HG02840 (cell line): Measurements from ENCODE around the gene LRRC58.
"Not testable (repeated sequence)": the region's sequence is repeated elsewhere in the genome, so short reads cannot be mapped to it uniquely, and the experiment has no call there.

Source experiments
- ATAC-seq: cut with Tn5 transposase; IDR thresholded peaks from one replicate; pipeline ENCODE4 v1.9.1; 2021; ENCODE audit warnings: mild to moderate bottlenecking, moderate library complexity, moderate number of reproducible peaks; ENCODE audit not compliant: unreplicated experiment, low FRiP score

Gene LRRC58

DNA sequence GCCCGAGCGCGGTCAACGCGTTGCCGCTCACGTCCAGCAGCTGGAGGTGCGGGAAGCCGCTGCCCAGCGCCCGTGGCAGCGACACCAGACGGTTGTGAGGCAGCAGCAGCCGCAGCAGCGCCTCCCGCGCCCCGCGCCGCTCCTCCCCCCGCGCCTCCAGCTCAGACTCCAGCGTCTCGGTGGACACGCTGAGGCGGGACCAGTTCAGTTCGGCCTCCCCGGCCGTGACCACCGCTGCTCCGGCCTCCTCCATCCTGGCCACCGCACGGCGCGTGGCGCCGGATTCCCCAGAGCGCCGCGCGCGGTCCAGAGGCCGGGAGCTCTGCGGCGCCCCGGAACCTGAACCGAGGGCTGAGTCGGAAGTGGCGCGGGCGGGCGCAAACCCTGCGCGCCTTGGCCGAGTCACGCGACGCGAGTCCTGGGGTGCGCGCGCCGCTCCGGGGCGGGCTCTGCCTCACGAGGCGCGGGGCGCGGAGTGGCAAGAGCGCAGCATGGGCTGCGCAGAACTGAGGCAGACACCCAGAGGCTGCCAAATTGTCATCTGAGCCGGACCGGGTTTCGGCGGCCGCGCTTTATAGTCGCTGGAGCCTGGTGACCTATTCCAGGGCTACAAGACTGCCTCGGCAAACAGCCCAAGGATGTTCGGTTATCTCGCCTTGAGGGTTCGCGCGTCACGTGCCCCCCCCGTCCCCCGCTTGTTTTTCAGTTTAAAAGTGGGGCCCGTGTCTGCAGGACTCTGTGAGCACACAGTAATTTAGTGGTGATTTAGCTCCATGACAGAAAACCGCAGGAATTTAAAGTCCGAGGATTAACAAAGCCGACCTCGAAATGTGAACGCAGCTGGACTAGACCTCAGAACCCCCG, at the start of gene LRRC58:
LRRC58 (minus strand) TSS at position 364 of the 864 bp plus-strand sequence; CDS start at position 253, 111 bp downstream.
- ATAC-seq, result peak; percentile 85

- ATAC-seq, result no peak
Measured at GRCh38 chr3:120396469-120396868, 47.3 kb upstream of the LRRC58 start.

GRCh38 chr3:120394347-120394746, 45.2 kb upstream of the LRRC58 start:
- ATAC-seq, result no peak

DNA sequence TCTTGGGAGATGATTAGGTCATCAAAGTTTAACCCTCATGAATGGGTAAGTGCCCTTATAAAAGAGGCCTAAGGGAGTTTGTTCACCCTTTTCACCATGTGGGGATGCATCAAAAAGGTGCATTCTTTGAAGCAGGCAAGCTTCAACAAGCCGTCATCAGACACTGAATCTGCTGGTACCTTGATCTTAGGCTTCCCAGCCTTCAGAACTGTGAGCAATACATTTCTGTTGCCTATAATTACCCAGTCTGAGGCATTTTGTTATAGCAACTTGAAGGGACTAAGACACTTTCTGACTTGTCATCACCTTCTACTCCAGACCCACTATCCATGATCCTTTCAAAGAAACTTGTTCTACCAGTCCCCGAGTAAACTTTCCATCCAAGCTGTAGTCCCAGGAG, 44.6 kb upstream of the LRRC58 start:
- no peak for ATAC-seq

- ATAC-seq, result no peak
Measured at GRCh38 chr3:120393243-120393642, 44.1 kb upstream of the LRRC58 start.

- no peak for ATAC-seq
Measured at GRCh38 chr3:120382941-120383447, 33.8 kb upstream of the LRRC58 start.

GRCh38 chr3:120381503-120381902, 32.3 kb upstream of the LRRC58 start:
- no peak for ATAC-seq

GRCh38 chr3:120377948-120378347, 28.8 kb upstream of the LRRC58 start:
- ATAC-seq, result not testable (repeated sequence)

DNA sequence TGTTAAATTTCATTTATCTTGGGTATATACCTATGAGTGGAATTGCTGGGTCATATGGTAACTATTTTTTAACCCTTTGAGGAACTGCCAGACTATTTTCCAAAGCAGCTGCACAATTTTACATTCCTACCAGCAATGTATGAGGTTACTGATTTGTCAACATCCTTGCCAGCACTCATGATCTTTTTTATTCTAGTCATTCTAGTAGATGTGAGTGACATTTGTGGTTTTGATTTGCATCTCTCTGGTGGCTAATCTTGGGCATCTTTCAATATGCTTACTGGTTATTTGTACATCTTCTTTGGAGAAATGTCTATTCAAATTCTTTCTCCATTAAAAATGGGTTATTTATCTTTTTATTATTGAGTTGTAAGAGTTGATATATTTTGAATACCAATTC, 21.3 kb upstream of the LRRC58 start:
- no peak for ATAC-seq

- ATAC-seq, result peak; percentile 77
Measured at GRCh38 chr3:120369037-120369467, 19.9 kb upstream of the LRRC58 start.

- ATAC-seq, result no peak
Measured at GRCh38 chr3:120368172-120368571, 19.0 kb upstream of the LRRC58 start.

DNA sequence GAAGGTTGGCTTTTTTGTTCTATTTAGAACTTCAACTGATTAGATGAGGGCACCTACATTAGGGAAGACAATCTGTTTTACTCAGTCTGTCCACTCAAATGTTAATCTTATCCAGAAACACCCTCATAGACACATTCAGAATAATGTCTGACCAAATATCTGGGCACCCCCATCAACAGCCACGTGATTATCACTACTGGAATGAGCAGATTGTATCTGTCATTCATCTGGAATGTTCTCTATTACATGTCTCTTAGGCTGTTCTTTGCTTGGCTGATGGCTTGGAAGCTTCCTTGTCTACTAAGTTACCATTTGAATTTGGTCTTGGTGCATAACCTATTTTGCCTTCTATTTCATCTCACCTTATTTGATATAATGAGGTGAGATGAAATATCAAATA, 15.7 kb upstream of the LRRC58 start:
- ATAC-seq, result no peak

DNA sequence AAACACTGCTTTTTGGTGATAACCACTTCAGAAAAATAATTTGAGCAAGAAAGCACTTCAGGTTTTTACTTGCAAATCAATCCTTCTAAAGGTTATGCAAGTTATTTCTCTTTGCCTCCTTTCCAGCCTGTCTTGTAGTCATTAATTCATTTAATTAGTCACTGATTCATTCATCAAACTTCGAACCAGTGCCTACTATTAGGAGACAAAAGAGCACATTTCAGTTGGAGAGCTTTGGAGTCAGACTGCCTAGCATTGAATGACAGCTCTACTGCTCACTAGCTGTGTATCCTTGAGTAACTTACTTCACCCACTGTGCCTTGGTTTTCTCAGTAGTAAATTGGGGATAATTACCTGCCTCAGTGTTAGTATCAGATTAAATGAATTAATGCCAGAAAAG, 14.9 kb upstream of the LRRC58 start:
- no peak for ATAC-seq

- ATAC-seq, result no peak
Measured at GRCh38 chr3:120357807-120358206, 8.7 kb upstream of the LRRC58 start.

GRCh38 chr3:120355486-120355885, 6.3 kb upstream of the LRRC58 start:
- no peak for ATAC-seq

GRCh38 chr3:120353463-120353862, 4.3 kb upstream of the LRRC58 start:
- ATAC-seq, result no peak

- ATAC-seq, result no peak
Measured at GRCh38 chr3:120352017-120352416, 2.9 kb upstream of the LRRC58 start.

- no peak for ATAC-seq
Measured at GRCh38 chr3:120350401-120350941, 1.3 kb upstream of the LRRC58 start.

GRCh38 chr3:120349855-120350125, 636 bp upstream of the LRRC58 start:
- ATAC-seq, result no peak

- peak; percentile 61 for ATAC-seq
Measured at GRCh38 chr3:120348065-120348990, 826 bp downstream of the LRRC58 start.

DNA sequence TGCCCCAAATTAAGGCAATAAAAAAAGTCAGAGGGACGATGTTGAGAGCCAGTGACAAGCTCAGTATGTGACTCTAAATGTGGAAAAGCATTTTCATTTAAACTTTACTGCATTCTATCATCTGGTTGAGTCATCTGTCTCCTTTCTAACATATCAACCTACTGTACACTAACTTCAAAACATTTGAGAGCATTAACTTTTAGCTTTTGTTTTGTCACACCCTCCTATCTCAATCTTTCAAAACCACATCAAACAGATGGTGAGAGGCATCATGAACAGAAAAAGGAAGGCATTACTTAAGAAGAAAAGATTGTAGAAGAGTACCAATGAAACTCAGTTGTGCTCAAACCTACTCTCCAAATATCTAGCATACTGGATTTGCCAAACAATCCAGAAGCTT, 4.8 kb downstream of the LRRC58 start:
- ATAC-seq, result no peak
